H9 (cell line): ENCODE results near the gene METAP2. TPM values are rescaled to one million over a fixed set of nuclear protein-coding genes. Genes with fewer than 3 reads are reported as not detected.

Experiments
- DNase-seq: peaks from one replicate; pipeline ENCODE4 v3.0.0-alpha.2; 2017
- H2AFZ ChIP-seq: one replicate; pipeline ENCODE4 v1.6.1; 2013; ENCODE audit warnings: mild to moderate bottlenecking, low read length, control low read depth, moderate library complexity
- H2AK5ac ChIP-seq: 2 replicates; pipeline ENCODE4 v1.6.1; 2013; ENCODE audit warnings: low read length, control low read depth, mixed read lengths; ENCODE audit not compliant: insufficient read length
- H2BK120ac ChIP-seq: one replicate; pipeline ENCODE4 v1.6.1; 2013; ENCODE audit warnings: low read depth, mild to moderate bottlenecking, low read length, control low read depth, inconsistent platforms; ENCODE audit not compliant: poor library complexity, severe bottlenecking
- H2BK12ac ChIP-seq: 2 replicates; pipeline ENCODE4 v1.6.1; 2013; ENCODE audit warnings: low read length, control low read depth, mixed read lengths, low read depth; ENCODE audit not compliant: insufficient read length
- H2BK15ac ChIP-seq: 2 replicates; pipeline ENCODE4 v1.6.1; 2013; ENCODE audit warnings: low read depth, low read length, control low read depth
- H2BK20ac ChIP-seq: one replicate; pipeline ENCODE4 v1.6.1; 2013; ENCODE audit warnings: low read depth, mild to moderate bottlenecking, low read length, control low read depth, inconsistent platforms; ENCODE audit not compliant: poor library complexity, severe bottlenecking
- H2BK5ac ChIP-seq: 2 replicates; pipeline ENCODE4 v1.6.1; 2013; ENCODE audit warnings: low read length, control low read depth, mixed read lengths; ENCODE audit not compliant: insufficient read length
- H3K14ac ChIP-seq: 2 replicates; pipeline ENCODE4 v1.6.1; 2013; ENCODE audit warnings: low read length, control low read depth; ENCODE audit not compliant: insufficient read depth
- H3K18ac ChIP-seq: 2 replicates; pipeline ENCODE4 v1.6.1; 2013; ENCODE audit warnings: low read depth, mild to moderate bottlenecking, mixed read lengths, low read length, control low read depth; ENCODE audit not compliant: insufficient read length
- H3K23ac ChIP-seq: 2 replicates; pipeline ENCODE4 v1.6.1; 2013; ENCODE audit warnings: low read length, control low read depth, mixed read lengths, low read depth; ENCODE audit not compliant: insufficient read length
- H3K23me2 ChIP-seq: 2 replicates; pipeline ENCODE4 v1.6.1; 2013; ENCODE audit warnings: low read depth, mild to moderate bottlenecking, mixed read lengths, low read length, control low read depth; ENCODE audit not compliant: insufficient read length, poor library complexity, severe bottlenecking
- H3K27ac ChIP-seq: 2 replicates; pipeline ENCODE4 v1.5.1; 2013; ENCODE audit warnings: low read length, control low read depth, mixed read lengths, low read depth; ENCODE audit not compliant: insufficient read length
- H3K27me3 ChIP-seq: 2 replicates; pipeline ENCODE4 v1.6.1; 2013; ENCODE audit warnings: low read length, control low read depth, inconsistent platforms; ENCODE audit not compliant: insufficient read depth
- H3K4ac ChIP-seq: 2 replicates; pipeline ENCODE4 v1.6.1; 2013; ENCODE audit warnings: low read depth, mild to moderate bottlenecking, control low read depth, inconsistent platforms, low read length, moderate library complexity
- H3K4me1 ChIP-seq: 2 replicates; pipeline ENCODE4 v1.6.1; 2013; ENCODE audit warnings: low read length, control low read depth, inconsistent platforms; ENCODE audit not compliant: insufficient read depth
- H3K4me2 ChIP-seq: 2 replicates; pipeline ENCODE4 v1.6.1; 2013; ENCODE audit warnings: low read length, control low read depth, mixed read lengths; ENCODE audit not compliant: insufficient read length, insufficient read depth
- H3K56ac ChIP-seq: 2 replicates; pipeline ENCODE4 v1.6.1; 2013; ENCODE audit warnings: low read depth, mild to moderate bottlenecking, mixed read lengths, low read length, control low read depth; ENCODE audit not compliant: insufficient read length
- H3K79me1 ChIP-seq: 2 replicates; pipeline ENCODE4 v1.6.1; 2013; ENCODE audit warnings: low read depth, mild to moderate bottlenecking, moderate library complexity, low read length, control low read depth, inconsistent platforms; ENCODE audit not compliant: insufficient read depth, poor library complexity, severe bottlenecking
- H3K79me2 ChIP-seq: 2 replicates; pipeline ENCODE4 v1.6.1; 2013; ENCODE audit warnings: low read length, control low read depth, inconsistent platforms; ENCODE audit not compliant: insufficient read depth
- H3K9ac ChIP-seq: 2 replicates; pipeline ENCODE4 v1.6.1; 2013; ENCODE audit warnings: low read length, control low read depth, mixed read lengths; ENCODE audit not compliant: insufficient read length; ENCODE audit errors: extremely low read depth
- H3K9me3 ChIP-seq: one replicate; pipeline ENCODE4 v1.6.1; 2013; ENCODE audit warnings: low read depth, low read length, inconsistent platforms; ENCODE audit not compliant: control insufficient read depth
- H3T11ph ChIP-seq: one replicate; pipeline ENCODE4 v1.6.1; 2013; ENCODE audit warnings: mild to moderate bottlenecking, low read length, control low read depth, inconsistent platforms
- H4K20me1 ChIP-seq: one replicate; pipeline ENCODE4 v1.6.1; 2013; ENCODE audit not compliant: control insufficient read depth, insufficient read length, insufficient read depth
- H4K5ac ChIP-seq: 2 replicates; pipeline ENCODE4 v1.6.1; 2013; ENCODE audit warnings: low read depth, mild to moderate bottlenecking, mixed read lengths, low read length, control low read depth; ENCODE audit not compliant: insufficient read length
- H4K8ac ChIP-seq: replicated peaks from 2 replicates; pipeline ENCODE4 v1.6.1; 2013; ENCODE audit warnings: low read length, control low read depth, mixed read lengths, low read depth; ENCODE audit not compliant: insufficient read length
- H4K91ac ChIP-seq: 2 replicates; pipeline ENCODE4 v1.6.1; 2013; ENCODE audit warnings: low read depth, mild to moderate bottlenecking, moderate library complexity, mixed read lengths, low read length, control low read depth; ENCODE audit not compliant: insufficient read length
- H3K27ac Mint-ChIP-seq, 3 experiments: 2 replicates in 2 of 3; 3 replicates in 1 of 3; pipeline ENCODE4 v1.8.0; 2020 to 2021; ENCODE audit warnings: mixed read lengths in 3 of 3, mild to moderate bottlenecking in 1 of 3, moderate library complexity in 1 of 3
- H3K27me3 Mint-ChIP-seq: 2 replicates; pipeline ENCODE4 v1.8.0; 2021; ENCODE audit warnings: low read depth, mild to moderate bottlenecking, moderate library complexity, mixed read lengths
- H3K36me3 Mint-ChIP-seq, 3 experiments: 2 replicates in 2 of 3; 3 replicates in 1 of 3; pipeline ENCODE4 v1.8.0; 2020 to 2021; ENCODE audit warnings: low read depth in 3 of 3, mixed read lengths in 3 of 3; ENCODE audit not compliant: insufficient read depth in 1 of 3
- H3K4me1 Mint-ChIP-seq, 2 experiments: 2 replicates each; pipeline ENCODE4 v1.8.0; 2020; ENCODE audit warnings: mixed read lengths in 2 of 2
- H3K4me3 Mint-ChIP-seq, 2 experiments: 2 replicates in 1 of 2; 3 replicates in 1 of 2; pipeline ENCODE4 v1.8.0; 2020 to 2021; ENCODE audit warnings: mild to moderate bottlenecking in 2 of 2, mixed read lengths in 2 of 2, moderate library complexity in 1 of 2
- H3K9me3 Mint-ChIP-seq, 2 experiments: 2 replicates in 1 of 2; 3 replicates in 1 of 2; pipeline ENCODE4 v1.8.0; 2020; ENCODE audit warnings: mild to moderate bottlenecking in 2 of 2, mixed read lengths in 2 of 2, moderate library complexity in 1 of 2
- WGBS: extraction: QIAGEN DNeasy Blood & Tissue Kit; methylation state at CpG from one replicate; pipeline ENCODE4 v1.1.7; 2013; ENCODE audit warnings: missing lambda C conversion rate, low lambda C conversion rate, mixed read lengths; ENCODE audit not compliant: insufficient read length; ENCODE audit errors: extremely low coverage; 5-methylcytosine and 5-hydroxymethylcytosine counted together
- total RNA-seq: library from RNA; stranded (reverse); gene quantifications from 2 replicates; pipeline ENCODE4 v1.2.1, GENCODE V29; 2021
- TF ChIP-seq, protein P1 (sequence below): fragments of 200-600 bp; sonication (generic); conservative IDR thresholded peaks from 3 replicates; pipeline ENCODE4 v1.8.0; 2021; ENCODE audit warnings: antibody characterized with exemption, mild to moderate bottlenecking

Gene METAP2
- total RNA-seq, 1 experiment from 2014 or later, result 140 TPM

DNA sequence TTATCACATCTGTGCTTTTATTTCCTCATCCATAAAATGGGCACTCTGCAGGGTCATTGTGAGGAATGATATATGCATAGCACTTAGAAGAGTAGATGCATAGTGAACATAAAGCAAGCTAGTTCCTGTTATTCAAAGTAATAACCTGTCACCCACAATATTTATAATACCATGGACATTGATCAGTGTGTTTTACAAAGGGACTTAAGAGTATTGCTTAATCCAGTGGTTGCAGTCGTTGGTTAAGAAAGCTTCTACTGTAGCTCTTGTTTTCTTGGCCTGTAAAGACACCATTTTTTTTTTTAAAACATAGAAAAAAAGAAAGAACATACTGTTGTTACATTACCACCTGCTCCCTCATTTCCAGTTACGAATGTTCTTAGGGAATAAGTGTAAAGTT is 13.1 kb downstream of the METAP2 start:
- H4K20me1 ChIP-seq, result no peaks in the 10 kb centered on the region
- no peaks in the 10 kb centered on the region for H3K4me1 ChIP-seq
- H3K4ac ChIP-seq, result no peak overlapping the region
- H3K27me3 ChIP-seq, result no peaks in the 10 kb centered on the region
- TF ChIP-seq, protein P1, sequence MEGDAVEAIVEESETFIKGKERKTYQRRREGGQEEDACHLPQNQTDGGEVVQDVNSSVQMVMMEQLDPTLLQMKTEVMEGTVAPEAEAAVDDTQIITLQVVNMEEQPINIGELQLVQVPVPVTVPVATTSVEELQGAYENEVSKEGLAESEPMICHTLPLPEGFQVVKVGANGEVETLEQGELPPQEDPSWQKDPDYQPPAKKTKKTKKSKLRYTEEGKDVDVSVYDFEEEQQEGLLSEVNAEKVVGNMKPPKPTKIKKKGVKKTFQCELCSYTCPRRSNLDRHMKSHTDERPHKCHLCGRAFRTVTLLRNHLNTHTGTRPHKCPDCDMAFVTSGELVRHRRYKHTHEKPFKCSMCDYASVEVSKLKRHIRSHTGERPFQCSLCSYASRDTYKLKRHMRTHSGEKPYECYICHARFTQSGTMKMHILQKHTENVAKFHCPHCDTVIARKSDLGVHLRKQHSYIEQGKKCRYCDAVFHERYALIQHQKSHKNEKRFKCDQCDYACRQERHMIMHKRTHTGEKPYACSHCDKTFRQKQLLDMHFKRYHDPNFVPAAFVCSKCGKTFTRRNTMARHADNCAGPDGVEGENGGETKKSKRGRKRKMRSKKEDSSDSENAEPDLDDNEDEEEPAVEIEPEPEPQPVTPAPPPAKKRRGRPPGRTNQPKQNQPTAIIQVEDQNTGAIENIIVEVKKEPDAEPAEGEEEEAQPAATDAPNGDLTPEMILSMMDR, result no peak
- no peak overlapping the region for H3T11ph ChIP-seq
- Mint-ChIP-seq H3K27me3 (no peaks in the 10 kb centered on the region), H3K4me1 (no peaks in the 10 kb centered on the region), H3K27ac (no peak overlapping the region), H3K4me3 (no peak overlapping the region), H3K36me3 (peaks cover 20 to 74% (median 56%) of the 10 kb centered on the region in 3 experiments), H3K9me3 (no peaks in the 10 kb centered on the region)
- no peak overlapping the region for H3K4me2 ChIP-seq
- no peak overlapping the region for H3K23ac ChIP-seq
- H3K79me2 ChIP-seq, result peaks cover 4% of the 10 kb centered on the region; the same call in 1 of the 2 replicates
- H2BK15ac ChIP-seq, result no peak overlapping the region
- no CpG with 5 or more reads among the region's 2 CpGs for WGBS
- H2AK5ac ChIP-seq, result no peak overlapping the region
- no peak overlapping the region for H3K18ac ChIP-seq
- H3K23me2 ChIP-seq, result no peaks in the 10 kb centered on the region
- H3K56ac ChIP-seq, result no peak overlapping the region
- no peak overlapping the region for H3K9ac ChIP-seq
- no peak overlapping the region for H4K91ac ChIP-seq
- H3K14ac ChIP-seq, result no peak overlapping the region
- H3K27ac ChIP-seq, result no peak overlapping the region
- H2AFZ ChIP-seq, result no peak overlapping the region
- no peak overlapping the region for H2BK20ac ChIP-seq
- H2BK120ac ChIP-seq, result no peak overlapping the region
- H2BK12ac ChIP-seq, result no peak overlapping the region
- no peak overlapping the region for H4K8ac ChIP-seq
- no peaks in the 10 kb centered on the region for H3K79me1 ChIP-seq
- no peaks in the 10 kb centered on the region for H3K9me3 ChIP-seq
- H4K5ac ChIP-seq, result no peak overlapping the region
- H2BK5ac ChIP-seq, result no peak overlapping the region
- DNase-seq, result no peak
